Thoracic aorta (tissue), 2 donors: ENCODE measurements around the gene C2orf76. TPM values are rescaled to one million over a fixed set of nuclear protein-coding genes. Genes with fewer than 3 reads are reported as not detected.
"Not testable (repeated sequence)": the region's sequence is repeated elsewhere in the genome, so short reads cannot be mapped to it uniquely, and the experiment has no call there.

Experiments
- ATAC-seq: fragments of 150-250 bp; one replicate; pipeline ENCODE4 v1.8.0; 2017; ENCODE audit warnings: low read depth; ENCODE audit not compliant: insufficient number of reproducible peaks, low FRiP score
- DNase-seq: peaks from one replicate; pipeline ENCODE4 v3.0.0-alpha.2; 2020; ENCODE audit warnings: low spot score
- H3K27ac ChIP-seq, 2 donors: fragments of 200-600 bp; sonication (generic); 1 replicate in 1 of 2; 2 replicates in 1 of 2; pipeline ENCODE4 v1.5.1; 2016; ENCODE audit warnings: mild to moderate bottlenecking in 2 of 2, moderate library complexity in 2 of 2
- H3K27me3 ChIP-seq: fragments of 200-600 bp; sonication (generic); replicated peaks from 2 replicates; pipeline ENCODE4 v1.6.0; 2016; ENCODE audit warnings: mild to moderate bottlenecking; ENCODE audit not compliant: insufficient read depth
- H3K36me3 ChIP-seq: fragments of 200-600 bp; sonication (generic); one replicate; pipeline ENCODE4 v1.5.1; 2016
- H3K4me1 ChIP-seq, 2 donors: fragments of 200-600 bp; sonication (generic); 1 replicate in 1 of 2; 2 replicates in 1 of 2; pipeline versions ENCODE4 v1.5.1 to v1.6.0; 2016; ENCODE audit warnings: low read depth in 2 of 2, mild to moderate bottlenecking in 1 of 2; ENCODE audit not compliant: control insufficient read depth in 1 of 2
- H3K4me3 ChIP-seq: fragments of 200-600 bp; sonication (generic); 2 replicates; pipeline ENCODE4 v1.5.1; 2016; ENCODE audit warnings: mild to moderate bottlenecking
- H3K9me3 ChIP-seq: fragments of 200-600 bp; sonication (generic); 2 replicates; pipeline ENCODE4 v1.5.1; 2016
- CTCF ChIP-seq: fragments of 200-600 bp; sonication (generic); IDR thresholded peaks from one replicate; pipeline ENCODE4 v1.5.1; 2019; ENCODE audit warnings: antibody characterized with exemption
- total RNA-seq, 2 donors: library from RNA; depleted of rRNA; stranded (reverse); fragments of >200 nt; gene quantifications; one replicate each; pipeline versions ENCODE4 v1.1.0 to v1.2.3, GENCODE V29; 2016

C2orf76 gene
- total RNA-seq, 2 donors from 2014 or later = 2.2 to 6.5 TPM

- no peaks in the 10 kb centered on the region for H3K27me3 ChIP-seq
- no peak for DNase-seq
- H3K4me1 ChIP-seq = peaks cover 5 to 7% of the 10 kb centered on the region in 2 donors
- TF ChIP-seq CTCF = no peak
- no peak overlapping the region for H3K4me3 ChIP-seq
- no peaks in the 10 kb centered on the region for H3K36me3 ChIP-seq
- H3K9me3 ChIP-seq = no peaks in the 10 kb centered on the region
- ATAC-seq = no peak
- no peak overlapping the region for H3K27ac ChIP-seq
Measured at GRCh38 chr2:119278946-119279345, 87.7 kb downstream of the C2orf76 start.

DNA sequence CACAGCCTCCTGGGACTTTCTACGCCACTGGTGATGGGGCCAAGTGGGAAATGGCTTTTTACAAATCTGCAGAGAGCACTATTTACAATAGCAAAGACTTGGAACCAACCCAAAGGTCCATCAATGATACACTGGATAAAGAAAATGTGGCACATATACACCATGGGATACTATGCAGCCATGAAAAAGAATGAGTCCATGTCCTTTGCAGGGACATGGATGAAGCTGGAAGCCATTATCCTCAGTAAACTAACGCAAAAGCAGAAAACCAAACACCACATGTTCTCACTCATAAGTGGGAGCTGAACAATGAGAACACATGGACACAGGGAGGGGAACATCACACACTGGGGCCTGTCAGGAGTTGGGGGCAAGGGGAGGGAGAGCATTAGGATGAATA, 88.2 kb downstream of the C2orf76 start:
- not testable (repeated sequence) for H3K4me3 ChIP-seq, DNase-seq, H3K9me3 ChIP-seq, ATAC-seq, H3K36me3 ChIP-seq, H3K27me3 ChIP-seq, H3K27ac ChIP-seq, H3K4me1 ChIP-seq

DNA sequence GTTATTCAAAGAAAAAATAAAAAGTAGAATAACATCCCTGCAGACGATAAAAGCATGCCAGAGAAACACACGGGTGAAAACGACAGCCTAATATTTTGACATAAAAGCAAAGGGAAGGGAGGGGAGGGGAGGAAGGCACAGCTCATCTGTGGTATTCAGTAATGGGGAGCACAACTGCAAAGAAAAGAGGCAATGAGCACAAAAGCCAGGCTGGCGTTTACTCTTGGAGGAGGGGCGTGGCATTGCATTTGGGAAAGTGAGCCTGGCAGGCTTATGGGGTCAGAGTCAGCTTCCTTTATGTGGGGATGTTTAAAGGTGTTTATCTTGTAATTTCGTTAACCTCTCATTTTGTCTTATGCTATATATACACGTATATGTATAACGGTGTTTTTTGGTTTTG, 89.8 kb downstream of the C2orf76 start:
- H3K4me3 ChIP-seq = no peak overlapping the region
- H3K27me3 ChIP-seq = no peaks in the 10 kb centered on the region
- no peak for ATAC-seq
- no peaks in the 10 kb centered on the region for H3K36me3 ChIP-seq
- H3K9me3 ChIP-seq = no peaks in the 10 kb centered on the region
- H3K4me1 ChIP-seq = no peaks in the 10 kb centered on the region
- H3K27ac ChIP-seq = no peak overlapping the region
- TF ChIP-seq CTCF = no peak
- DNase-seq = no peak

- no peak for DNase-seq
- Histone ChIP-seq H3K27me3 (no peaks in the 10 kb centered on the region), H3K27ac (no peak overlapping the region), H3K9me3 (no peaks in the 10 kb centered on the region), H3K36me3 (peaks cover 2% of the 10 kb centered on the region), H3K4me1 (no peaks in the 10 kb centered on the region), H3K4me3 (no peak overlapping the region)
- no peak for TF ChIP-seq CTCF
- ATAC-seq = no peak
Measured at GRCh38 chr2:119267604-119268003, 99.0 kb downstream of the C2orf76 start.

DNA sequence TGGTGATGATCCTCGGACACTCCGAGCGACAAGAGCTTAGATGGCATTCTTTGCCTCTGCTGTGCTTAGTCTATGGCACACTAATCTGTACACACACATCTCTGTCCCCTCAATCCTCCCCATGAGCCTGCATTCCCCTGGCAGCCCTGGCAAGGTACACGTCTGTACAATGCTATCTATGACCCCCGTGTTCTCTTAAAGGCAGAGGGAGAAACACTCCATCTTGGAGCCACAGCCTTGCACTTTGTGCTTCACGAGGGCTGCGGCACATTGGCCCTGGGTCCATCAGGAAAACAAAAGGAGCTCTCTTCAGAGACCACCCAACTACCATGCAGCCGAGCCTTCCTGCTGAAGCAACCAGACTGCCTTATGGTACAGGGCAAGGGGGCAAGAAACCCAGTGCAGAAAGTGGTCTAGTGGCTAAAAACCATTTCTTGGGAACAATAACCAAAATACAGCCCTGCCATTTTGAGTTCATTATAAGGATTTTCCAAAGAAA, 100.5 kb downstream of the C2orf76 start:
- Histone ChIP-seq H3K9me3 (no peaks in the 10 kb centered on the region), H3K36me3 (peaks cover 2% of the 10 kb centered on the region), H3K27me3 (no peaks in the 10 kb centered on the region), H3K27ac (no peak overlapping the region), H3K4me3 (no peak overlapping the region), H3K4me1 (no peaks in the 10 kb centered on the region)
- DNase-seq (no peak), ATAC-seq (no peak)
- TF ChIP-seq CTCF = no peak

DNA sequence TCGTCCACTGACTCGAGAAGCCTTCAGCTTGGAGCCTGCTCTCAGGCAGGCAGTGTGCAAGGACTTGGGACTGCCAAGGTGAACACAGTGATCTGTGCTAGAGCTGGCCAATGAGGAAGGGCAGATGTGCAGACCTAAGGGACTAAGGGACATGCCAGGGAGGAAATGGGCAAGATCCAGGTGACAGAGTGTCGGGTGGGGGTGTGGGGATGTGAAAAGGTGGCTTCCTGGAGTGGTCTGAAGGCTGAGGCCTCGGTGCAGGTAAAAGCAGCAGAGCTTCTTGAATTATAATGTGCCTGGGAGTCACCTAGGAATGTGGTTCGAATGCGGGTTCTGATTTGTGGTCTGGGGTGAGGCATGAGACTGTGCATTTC, 101.0 kb downstream of the C2orf76 start:
- Histone ChIP-seq H3K4me3 (no peak overlapping the region), H3K4me1 (no peaks in the 10 kb centered on the region), H3K27ac (no peak overlapping the region), H3K9me3 (no peaks in the 10 kb centered on the region), H3K36me3 (peaks cover 2% of the 10 kb centered on the region), H3K27me3 (no peaks in the 10 kb centered on the region)
- ATAC-seq (no peak), DNase-seq (no peak)
- TF ChIP-seq CTCF = no peak
